ENCODE results near the gene ADD1.

ADD1 gene

DNA sequence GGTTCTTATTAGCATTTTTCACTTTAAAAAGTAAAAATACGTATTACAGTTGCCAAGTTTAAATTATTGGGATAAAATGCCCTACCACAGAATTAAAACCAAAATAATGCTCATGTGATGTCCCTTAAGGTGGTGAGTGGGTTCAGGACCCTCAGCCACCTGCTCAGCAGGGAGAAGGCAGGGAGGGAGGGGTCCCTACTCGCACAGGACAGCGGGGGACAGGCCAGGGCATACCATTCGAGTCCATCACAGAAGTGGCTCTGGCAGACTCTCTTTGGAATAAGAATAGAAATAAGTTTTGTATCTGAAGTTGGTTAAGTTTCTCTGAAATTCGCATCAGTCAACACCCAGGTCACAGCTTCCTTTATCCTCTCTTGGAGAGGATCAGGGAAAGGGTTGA lies 81.9 kb downstream of the ADD1 start:
- DNase-seq: no peak

DNA sequence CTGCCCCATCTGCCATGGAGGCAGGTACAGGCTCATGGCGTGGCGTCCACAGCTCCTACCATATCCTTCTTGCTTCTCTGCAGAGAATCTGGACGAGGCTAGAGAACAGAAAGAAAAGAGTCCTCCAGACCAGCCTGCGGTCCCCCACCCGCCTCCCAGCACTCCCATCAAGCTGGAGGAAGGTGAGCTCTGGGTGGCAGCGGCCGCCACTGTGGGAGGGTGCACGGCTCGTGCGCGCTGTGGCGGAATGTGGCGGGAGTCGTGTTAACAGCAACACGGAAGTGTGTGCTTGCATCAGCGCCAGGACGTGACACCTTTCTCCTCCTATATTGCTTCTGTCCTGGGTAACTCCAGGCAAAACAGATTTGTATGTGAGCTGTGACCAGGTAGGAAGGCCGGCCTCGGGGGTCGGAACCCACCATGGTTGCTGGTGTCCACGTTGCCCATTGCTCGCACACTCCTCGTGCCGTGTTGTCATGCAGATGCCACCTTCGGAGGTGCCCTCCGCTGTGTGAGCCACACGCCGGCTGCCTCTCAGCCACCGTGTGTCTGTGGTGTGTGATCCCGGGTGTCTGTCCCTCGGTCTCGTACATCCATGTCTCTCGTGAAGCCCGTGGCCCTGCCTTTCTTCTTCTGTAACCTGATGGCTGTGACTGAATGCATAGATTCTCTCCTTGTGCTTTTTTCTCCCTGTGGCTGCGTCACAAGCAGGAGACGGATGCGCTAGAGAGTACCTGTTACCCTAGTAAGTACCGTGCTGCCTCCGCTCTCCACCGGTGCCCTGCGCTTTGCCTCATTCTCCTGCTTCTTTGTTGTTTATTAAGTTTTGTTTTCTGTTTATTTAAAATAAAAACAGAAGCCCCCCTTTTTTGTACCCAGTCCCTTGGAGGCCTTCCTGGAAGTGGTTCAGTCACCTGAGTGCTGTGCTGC lies 82.6 kb downstream of the ADD1 start:
- DNase-seq: no peak

DNA sequence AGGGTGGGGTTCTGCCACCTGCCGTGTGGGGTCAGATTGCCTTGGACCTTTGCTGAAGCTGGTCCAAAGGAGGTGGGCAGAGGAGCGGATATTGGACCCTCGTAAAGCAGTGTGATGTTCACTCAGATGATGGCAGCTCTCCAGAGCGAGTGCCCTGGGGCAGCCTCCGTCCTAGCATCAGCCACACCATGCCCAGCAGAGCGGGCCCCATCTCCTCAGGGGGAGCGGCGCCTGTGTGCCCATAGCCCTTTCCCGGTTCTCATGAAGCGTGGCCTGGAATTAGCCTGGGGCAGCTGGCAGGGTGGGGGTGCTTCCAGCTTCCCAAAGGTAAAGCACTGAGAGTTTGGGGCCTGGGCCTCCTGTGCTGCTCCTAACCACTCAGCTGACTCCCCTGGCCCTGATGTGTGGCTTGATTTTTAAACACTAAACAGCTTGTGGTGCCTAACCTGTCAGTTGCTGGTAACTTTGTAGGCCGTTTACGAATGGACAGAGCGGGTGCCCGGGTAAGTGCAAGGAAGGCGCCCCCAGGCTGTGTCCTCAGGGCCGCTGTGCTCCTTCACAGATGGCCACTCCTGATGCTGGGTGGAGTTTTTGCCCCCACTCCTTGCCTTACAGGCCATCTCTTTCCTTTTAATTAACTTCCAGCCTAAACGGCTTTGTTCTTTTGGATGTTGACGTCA lies 83.5 kb downstream of the ADD1 start:
- DNase-seq: no peak

- DNase-seq: no peak
Observed at GRCh38 chr4:2927696-2928075, 84.0 kb downstream of the ADD1 start.

- no peak for DNase-seq
Observed at GRCh38 chr4:2928242-2929176, 84.9 kb downstream of the ADD1 start.

DNA sequence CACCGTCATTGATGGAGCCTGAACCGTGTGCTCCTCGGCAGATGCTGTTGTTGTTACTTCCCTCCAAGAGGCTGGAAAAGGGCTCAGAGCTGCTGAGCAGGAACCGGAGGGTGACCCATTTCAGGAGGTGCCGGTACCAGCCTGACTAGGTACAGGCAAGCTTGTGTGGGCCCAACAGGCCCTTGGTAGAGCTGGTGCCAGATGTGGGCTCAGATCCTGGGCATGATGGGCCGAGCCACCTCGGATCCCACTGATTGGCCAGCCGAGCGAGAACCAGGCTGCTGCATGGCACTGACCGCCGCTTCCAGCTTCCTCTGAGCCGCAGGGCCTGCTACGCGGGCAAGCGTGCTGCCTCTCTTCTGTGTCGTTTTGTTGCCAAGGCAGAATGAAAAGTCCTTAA lies 85.8 kb downstream of the ADD1 start:
- no peak for DNase-seq

DNA sequence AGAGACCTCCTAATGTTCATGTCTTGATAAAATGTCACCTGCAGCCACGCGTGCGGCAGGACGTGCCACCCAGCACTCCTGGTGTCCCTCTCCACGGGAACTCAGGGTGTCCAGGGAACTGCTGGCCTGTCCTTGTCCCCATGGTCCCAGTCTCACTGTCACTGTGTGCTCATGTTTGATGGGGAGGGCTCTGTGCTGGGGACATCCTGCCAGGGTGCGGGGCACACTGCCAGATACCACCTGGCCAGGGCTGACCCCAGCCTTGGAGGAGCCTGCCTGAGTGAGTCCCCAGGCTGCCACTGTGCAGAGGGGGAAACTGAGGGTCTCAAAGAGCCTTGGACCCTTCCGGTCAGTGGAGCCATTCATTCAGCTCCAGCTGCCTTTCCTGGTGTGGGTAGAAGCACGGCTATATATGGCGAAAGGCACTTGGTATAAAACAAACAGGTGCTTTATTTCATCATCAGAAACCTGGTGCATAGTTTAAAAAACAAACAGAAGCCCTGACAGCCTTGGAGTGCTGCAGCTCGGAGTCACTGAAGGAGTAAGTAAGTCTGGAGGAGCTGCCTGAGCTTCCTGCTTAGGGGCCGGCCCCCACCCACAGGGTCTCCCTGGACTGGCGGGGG lies 86.6 kb downstream of the ADD1 start:
- no peak for DNase-seq

- no peak for DNase-seq
Observed at GRCh38 chr4:2930758-2931511, 87.3 kb downstream of the ADD1 start.

DNA sequence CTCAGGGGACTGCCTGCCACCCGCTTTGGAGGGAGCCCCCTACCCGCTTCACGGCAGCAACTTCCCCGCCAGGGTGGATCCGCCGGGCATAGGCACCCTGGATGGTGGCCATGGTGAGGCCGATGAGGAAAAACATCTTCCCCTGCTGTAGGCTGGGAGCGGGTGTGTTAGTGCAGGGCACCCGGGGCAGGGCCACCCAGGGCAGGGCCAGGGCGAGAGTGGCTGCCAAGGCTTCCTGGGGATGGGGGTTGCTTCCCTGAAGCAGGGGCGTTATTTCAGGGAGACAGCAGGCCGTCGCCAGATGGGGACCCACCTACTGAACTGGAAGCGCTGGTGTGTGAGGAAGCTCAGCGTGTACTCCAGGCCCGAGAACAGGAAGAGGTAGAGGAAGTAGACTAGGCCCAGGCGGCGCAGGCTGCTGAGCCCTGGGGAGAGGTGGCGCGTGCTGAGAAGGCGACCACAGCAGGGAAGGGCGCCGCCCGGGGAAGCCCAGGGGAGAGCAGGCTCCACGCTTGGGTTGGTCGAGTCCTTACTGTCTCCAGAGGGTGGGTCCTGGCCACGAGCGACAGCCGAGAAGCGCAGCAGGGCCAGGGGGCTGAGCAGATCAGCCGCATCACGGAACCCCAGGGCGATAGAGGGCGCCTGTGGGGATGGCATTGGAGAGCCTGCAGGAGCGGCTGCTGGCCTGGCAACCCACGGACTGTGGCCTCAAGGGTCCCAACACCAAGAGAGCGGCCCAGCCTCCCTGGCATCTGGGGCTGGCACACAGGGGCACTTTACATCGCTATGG lies 88.1 kb downstream of the ADD1 start:
- DNase-seq: no peak

DNA sequence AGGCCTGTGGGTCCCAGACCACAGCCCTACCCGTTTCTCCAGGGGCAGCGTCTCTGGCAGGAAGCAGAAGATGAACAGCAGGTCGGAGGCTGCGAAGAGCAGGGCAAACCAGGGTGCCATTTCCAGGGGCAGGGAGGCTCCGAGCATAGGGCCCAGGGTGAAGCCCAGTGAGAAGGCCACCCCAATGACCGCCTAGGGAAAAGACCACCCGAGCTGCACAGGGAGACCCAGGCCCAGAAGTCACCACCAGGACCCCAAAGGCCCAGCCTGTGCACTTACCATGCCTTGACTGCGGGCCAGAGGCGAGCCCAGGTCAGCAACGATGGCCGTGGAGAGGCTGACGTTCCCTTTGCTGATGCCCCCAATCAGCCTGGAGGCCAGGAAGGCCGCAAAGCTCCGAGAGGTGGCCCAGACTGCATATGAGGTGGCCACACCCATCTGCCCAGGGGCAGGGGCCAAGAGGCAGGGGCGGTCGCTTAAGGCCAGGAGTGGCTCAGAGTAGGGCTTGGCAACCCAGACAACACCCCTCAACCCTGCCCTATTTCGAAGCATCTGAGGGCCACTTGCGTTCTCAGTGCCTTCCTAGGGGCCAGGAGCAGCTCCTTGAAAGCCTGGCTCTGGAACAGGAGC lies 88.8 kb downstream of the ADD1 start:
- no peak for DNase-seq

- DNase-seq: no peak
Observed at GRCh38 chr4:2932951-2933565, 89.4 kb downstream of the ADD1 start.

GRCh38 chr4:2933566-2934076 lies 90.0 kb downstream of the ADD1 start:
- DNase-seq: no peak

- peak; percentile 44 for DNase-seq
Observed at GRCh38 chr4:2934077-2934812, 90.6 kb downstream of the ADD1 start.

- DNase-seq: peak; percentile 98
Observed at GRCh38 chr4:2934813-2935761, 91.4 kb downstream of the ADD1 start.

- peak; percentile 56 for DNase-seq
Observed at GRCh38 chr4:2935762-2936743, 92.4 kb downstream of the ADD1 start.

- no peak for DNase-seq
Observed at GRCh38 chr4:2936773-2937145, 93.1 kb downstream of the ADD1 start.
